Mucosa of descending colon (tissue), 3 donors: ENCODE measurements around the gene PEMT. TPM values are rescaled to one million over a fixed set of nuclear protein-coding genes. Genes with fewer than 3 reads are reported as not detected.

ENCODE experiments used
- ATAC-seq: fragments of 200-7000 bp; cut with Tn5 transposase; one replicate; pipeline ENCODE4 v1.9.1; 2020; ENCODE audit warnings: mild to moderate bottlenecking, moderate library complexity
- DNase-seq, 3 donors: peaks; one replicate each; pipeline ENCODE4 v3.0.0-alpha.2; 2020
- H3K36me3 ChIP-seq: fragments of 200-600 bp; one replicate; pipeline ENCODE4 v1.8.0; 2021; ENCODE audit warnings: low read depth, mild to moderate bottlenecking
- H3K4me1 ChIP-seq: fragments of 200-600 bp; one replicate; pipeline ENCODE4 v1.8.0; 2021; ENCODE audit warnings: low read depth, mild to moderate bottlenecking
- H3K4me3 ChIP-seq: fragments of 200-600 bp; one replicate; pipeline ENCODE4 v1.8.0; 2021; ENCODE audit warnings: mild to moderate bottlenecking
- H3K9me3 ChIP-seq: fragments of 200-600 bp; one replicate; pipeline ENCODE4 v1.8.0; 2021; ENCODE audit warnings: mild to moderate bottlenecking
- intact Hi-C, 2 donors: fragments of 100-400 bp; cut with DNase I in 1 of 2; cut with micrococcal nuclease in 1 of 2; formaldehyde crosslinking; loops; one replicate each; pipeline versions ENCODE4 v1.11.0 to v1.11.1; 2022; cut with DNase I, micrococcal nuclease
- total RNA-seq, 3 donors: library from RNA; stranded (reverse); fragmentation: NEBNext Ultra II Directional in 2 of 3; extraction: Animal tissue kit (Norgen Biotek cat#: 25700) in 2 of 3; gene quantifications; one replicate each; pipeline versions ENCODE4 v1.2.1 to v1.2.4, GENCODE V29; 2021 to 2023
- TF ChIP-seq, protein P1 (sequence below): fragments of 200-600 bp; IDR thresholded peaks from one replicate; pipeline ENCODE4 v1.8.0; 2022; ENCODE audit warnings: antibody characterized with exemption, mild to moderate bottlenecking
- donor health status: DM: no; HTN: no; CAD: no; lungs with moderate emphysema.
- donor health status: DM: no; HTN: no; CAD: no.
- donor health status: DM: no; HTN: yes; CAD: no.

The PEMT gene
- total RNA-seq, 3 donors from 2014 or later, result 15.4 to 18.3 (median 16.1) TPM

- peaks cover 4% of the 10 kb centered on the region for H3K36me3 ChIP-seq
- no peak for ATAC-seq
- H3K4me1 ChIP-seq, result peaks cover 29% of the 10 kb centered on the region
- H3K9me3 ChIP-seq, result no peaks in the 10 kb centered on the region
- DNase-seq, result no peak
- TF ChIP-seq, protein P1, sequence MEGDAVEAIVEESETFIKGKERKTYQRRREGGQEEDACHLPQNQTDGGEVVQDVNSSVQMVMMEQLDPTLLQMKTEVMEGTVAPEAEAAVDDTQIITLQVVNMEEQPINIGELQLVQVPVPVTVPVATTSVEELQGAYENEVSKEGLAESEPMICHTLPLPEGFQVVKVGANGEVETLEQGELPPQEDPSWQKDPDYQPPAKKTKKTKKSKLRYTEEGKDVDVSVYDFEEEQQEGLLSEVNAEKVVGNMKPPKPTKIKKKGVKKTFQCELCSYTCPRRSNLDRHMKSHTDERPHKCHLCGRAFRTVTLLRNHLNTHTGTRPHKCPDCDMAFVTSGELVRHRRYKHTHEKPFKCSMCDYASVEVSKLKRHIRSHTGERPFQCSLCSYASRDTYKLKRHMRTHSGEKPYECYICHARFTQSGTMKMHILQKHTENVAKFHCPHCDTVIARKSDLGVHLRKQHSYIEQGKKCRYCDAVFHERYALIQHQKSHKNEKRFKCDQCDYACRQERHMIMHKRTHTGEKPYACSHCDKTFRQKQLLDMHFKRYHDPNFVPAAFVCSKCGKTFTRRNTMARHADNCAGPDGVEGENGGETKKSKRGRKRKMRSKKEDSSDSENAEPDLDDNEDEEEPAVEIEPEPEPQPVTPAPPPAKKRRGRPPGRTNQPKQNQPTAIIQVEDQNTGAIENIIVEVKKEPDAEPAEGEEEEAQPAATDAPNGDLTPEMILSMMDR, result no peak
- no peak overlapping the region for H3K4me3 ChIP-seq
- intact Hi-C loops, result no loop called here
Observed at GRCh38 chr17:17541640-17542001, 49.9 kb downstream of the PEMT start.

DNA sequence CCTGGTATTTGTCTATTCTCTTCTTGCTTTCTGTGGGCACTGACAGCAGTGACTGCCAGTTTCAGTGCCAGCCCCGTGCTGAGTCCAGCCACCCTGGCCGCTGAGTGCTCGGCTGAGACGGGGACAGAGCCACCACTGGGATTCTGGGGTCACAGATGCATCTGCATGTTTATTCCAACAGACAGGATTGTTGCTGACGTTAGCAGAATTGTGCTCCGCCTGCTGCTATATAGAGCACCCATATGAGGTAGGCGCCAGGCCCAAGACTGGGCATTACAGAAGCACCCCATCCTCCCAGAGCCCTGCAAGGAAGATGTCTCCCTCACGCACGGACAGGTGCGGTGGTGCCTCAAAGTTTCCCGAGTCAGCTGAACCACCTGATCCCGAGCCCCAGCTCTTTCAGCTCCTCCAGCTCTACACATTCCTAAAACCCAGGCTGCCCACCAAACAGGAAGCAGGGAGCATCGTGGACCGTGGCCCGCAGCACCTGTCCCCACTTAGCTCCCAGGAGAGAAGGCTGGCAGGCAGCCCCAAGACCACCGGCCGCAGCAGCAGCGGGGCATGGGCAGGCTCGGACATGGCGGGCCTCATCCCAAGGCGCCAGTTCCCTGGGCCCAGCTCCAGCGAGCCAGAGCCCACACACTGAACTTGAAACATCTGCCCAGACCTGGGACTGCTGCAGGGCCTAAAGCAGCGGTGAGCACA lies 50.4 kb downstream of the PEMT start:
- ATAC-seq, result no peak
- H3K4me1 ChIP-seq, result peaks cover 29% of the 10 kb centered on the region

DNA sequence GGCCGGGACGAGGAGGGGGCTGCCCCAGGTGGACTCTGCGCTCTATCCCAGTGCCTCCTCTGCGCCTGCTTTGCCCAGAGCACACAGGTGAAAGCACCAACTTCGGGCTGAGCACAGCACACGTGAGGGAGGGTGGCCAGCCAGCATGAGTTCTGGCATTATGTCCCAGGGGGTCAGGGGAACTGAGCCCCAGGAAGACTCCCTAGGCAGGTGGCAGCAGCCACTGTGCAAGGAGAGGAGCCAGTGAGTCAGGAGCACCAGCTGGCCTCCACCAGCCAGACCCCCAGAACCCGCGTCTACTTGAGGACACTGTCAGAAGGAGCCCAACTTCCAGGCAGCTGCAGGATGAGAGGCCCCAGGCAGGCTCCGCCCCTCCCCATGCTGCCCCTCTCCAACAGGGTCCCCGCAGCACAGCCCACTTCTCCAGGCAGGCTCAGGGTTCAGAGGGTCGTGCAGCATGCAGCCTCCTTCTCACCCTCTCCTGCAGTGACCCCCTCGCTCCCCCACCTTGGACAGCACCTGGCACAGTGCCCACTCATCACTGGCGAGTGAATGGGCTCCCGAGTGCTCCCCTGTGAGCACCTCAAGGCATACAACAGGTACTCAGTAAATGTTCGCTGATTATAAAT lies 51.1 kb downstream of the PEMT start:
- H3K9me3 ChIP-seq, result no peaks in the 10 kb centered on the region
- TF ChIP-seq, protein P1, result no peak
- ATAC-seq (no peak), DNase-seq (no peak)
- intact Hi-C loops, result no loop called here
- peaks cover 4% of the 10 kb centered on the region for H3K36me3 ChIP-seq
- H3K4me3 ChIP-seq, result no peak overlapping the region
- peaks cover 29% of the 10 kb centered on the region for H3K4me1 ChIP-seq

More for the DNA sequence above, 50.4 kb downstream of the PEMT start:
- intact Hi-C loops, result no loop called here
- no peak overlapping the region for H3K4me3 ChIP-seq
- TF ChIP-seq, protein P1, result no peak
- H3K36me3 ChIP-seq, result peaks cover 4% of the 10 kb centered on the region
- DNase-seq, result no peak
- no peaks in the 10 kb centered on the region for H3K9me3 ChIP-seq

DNA sequence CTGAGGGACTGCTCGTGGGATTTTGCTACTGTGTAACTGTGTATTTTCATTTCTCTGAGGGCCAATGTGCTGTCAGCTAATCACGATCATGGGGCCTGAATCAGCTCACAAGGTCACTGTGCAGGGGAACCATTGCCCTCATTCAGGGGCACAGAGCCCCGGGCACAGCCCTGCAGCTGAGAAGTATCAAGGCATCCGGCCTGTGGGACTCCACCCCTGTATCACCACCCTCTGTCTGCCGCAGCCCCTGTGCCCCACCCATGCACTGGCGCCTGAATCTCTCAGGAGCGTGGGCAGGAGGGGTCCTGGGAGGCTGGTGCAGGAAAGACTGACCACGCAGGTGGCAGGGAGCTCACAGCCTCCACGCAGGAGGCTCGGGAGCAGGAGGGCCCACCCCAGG lies 51.9 kb downstream of the PEMT start:
- peak in 2 of 3 donors; percentile 37 to 58 for DNase-seq
- intact Hi-C loops, result no loop called here
- Histone ChIP-seq H3K4me1 (peaks cover 29% of the 10 kb centered on the region), H3K4me3 (no peak overlapping the region), H3K36me3 (peaks cover 4% of the 10 kb centered on the region), H3K9me3 (no peaks in the 10 kb centered on the region)
- TF ChIP-seq, protein P1, result no peak
- ATAC-seq, result peak; percentile 36

GRCh38 chr17:17538417-17539391 lies 52.8 kb downstream of the PEMT start:
- TF ChIP-seq, protein P1, result no peak
- ATAC-seq (peak; percentile 82), DNase-seq (peak in 2 of 3 donors; percentile 52 to 82)
- intact Hi-C loops, result no loop called here
- Histone ChIP-seq H3K4me1 (peaks cover 29% of the 10 kb centered on the region), H3K4me3 (no peak overlapping the region), H3K36me3 (peaks cover 4% of the 10 kb centered on the region), H3K9me3 (no peaks in the 10 kb centered on the region)
